ENCODE data around the gene EPS8L3.
"Not testable (repeated sequence)": the region's sequence is repeated elsewhere in the genome, so short reads cannot be mapped to it uniquely, and the experiment has no call there.

Gene EPS8L3

DNA sequence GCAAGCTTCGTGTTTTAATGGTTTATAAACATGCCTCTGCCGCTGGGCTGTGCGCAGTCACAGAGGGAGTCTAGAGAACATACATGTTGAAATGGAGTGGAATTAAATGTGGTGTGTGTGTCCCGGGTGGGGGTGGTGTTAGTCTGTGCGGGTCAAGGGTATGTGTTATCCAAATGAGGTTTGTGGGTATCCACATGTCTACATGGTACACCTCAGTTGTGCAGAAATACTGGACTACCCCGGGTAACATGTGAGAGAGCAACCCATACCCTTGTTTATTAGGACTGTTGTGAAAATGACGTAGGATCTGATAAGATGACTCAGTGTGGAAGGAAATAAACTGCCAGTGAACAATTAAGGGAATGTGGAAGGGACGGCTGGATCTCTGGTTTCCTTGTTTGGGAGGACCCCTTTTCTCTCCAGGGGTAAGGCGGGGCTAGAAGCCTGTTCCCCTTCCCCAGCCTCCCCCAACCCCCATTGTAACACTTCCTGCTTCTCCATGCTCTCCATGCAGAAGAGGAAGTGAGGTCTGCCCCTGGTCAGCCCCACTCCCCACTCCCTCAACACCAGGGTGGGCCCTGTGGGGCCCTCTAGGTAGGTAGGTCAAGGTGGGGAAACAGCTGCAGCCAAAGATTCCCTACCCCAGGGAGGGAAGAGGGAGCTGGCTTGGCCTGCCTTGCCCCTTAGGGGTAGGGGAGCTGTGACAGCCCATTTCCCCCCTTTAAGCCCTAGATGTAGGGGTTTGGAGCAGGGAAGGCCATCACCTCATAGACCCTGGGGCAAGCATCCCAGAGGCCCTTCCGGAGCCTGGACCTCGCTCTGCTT is 690 bp downstream of the EPS8L3 start:
- no peak for DNase-seq

DNA sequence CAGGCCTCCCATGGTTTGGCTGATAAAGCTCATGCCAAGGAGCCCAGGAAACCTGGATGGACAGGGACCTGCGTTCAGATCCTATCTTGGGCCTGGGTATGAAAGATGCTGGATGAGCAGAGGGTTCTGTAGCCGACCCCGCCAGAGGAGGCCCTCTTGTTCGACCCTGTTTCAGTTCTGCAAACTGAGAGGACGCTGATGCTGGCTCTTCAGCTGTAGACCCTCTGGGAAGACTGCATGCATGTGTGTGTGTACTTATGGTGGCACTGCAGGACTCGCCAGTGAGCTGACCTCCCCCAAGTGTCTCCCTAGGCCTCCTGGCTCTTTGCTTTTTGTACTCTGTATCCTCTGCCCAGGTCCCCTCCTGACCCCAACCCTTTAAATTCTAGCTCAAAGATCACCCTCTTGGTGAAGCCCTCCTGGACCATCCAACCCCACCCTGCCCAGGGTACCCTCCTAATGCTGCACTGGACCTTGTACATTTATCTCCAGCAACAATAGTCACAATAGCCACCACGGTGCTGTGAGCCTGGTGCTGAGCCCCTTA is 1.6 kb downstream of the EPS8L3 start:
- DNase-seq: no peak

DNA sequence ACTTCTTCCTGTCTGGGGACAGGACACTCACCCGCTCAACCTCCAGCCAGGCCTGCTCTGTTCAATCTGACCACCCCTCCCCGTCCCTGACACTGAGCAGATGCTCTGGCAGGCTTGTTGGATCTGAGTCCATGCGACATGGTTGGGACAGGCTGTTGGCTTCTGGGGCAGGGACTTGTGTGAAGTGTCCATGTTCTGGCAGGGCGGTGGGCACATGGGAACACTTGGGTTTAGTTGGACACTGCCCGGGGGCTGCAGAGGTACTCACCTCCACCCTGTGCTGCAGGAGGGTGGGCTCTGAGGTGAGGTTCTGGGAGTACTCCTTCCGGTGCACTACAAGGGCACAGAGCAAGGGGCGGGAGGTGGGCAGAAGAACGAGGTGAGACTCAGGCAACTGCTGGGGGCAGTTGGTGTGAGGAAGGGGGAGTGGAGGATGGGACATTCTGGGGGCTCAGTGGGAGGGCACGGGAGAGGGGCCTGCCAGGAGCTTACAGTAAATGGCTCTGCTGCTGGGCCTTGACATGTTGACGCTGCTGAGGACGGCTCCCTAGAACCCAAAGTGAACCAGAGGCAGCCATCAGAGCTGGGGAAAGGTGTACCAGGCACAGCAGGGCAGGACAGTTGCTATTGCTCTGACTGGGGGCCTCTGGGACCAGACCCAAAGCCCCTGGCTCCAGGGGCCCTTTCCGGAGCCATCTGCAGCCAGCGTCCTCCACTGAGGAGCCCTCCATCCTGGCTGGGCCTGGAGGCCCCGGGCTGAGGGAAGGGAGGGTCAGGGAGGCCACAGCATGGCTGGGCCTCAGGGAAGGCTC is 2.3 kb downstream of the EPS8L3 start:
- DNase-seq: no peak

DNA sequence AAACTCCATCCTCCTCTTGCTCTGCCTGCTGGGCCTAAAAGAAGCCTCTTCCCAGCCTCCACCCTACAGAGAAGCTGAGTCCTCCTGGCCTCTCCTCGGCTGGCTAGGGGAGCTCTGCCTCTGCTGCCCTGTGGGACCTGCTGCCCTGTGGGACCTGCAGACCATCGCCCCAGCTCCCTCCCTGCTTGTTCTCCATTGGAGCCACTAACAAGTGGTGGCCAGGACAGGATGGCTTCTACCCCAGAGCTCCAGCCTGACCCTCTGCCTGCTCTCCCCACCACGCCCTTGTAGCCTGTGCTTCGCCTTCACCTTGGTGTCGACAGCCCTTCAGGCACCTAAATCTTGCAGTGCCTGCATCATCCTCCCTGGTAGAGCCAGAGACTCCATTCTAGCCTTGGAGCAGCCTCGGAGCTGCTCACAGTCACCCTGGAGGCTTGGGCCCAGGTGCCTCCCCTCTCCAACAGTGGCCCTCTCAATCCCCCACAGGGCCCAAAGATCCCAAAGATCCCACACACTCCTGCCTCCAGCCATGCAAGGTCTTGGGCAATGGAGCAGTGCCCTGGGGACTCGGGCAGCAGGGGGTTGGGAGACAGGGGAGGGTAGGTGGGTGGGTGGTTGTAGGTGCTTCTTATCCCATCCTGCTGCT is 3.0 kb downstream of the EPS8L3 start:
- DNase-seq: no peak

DNA sequence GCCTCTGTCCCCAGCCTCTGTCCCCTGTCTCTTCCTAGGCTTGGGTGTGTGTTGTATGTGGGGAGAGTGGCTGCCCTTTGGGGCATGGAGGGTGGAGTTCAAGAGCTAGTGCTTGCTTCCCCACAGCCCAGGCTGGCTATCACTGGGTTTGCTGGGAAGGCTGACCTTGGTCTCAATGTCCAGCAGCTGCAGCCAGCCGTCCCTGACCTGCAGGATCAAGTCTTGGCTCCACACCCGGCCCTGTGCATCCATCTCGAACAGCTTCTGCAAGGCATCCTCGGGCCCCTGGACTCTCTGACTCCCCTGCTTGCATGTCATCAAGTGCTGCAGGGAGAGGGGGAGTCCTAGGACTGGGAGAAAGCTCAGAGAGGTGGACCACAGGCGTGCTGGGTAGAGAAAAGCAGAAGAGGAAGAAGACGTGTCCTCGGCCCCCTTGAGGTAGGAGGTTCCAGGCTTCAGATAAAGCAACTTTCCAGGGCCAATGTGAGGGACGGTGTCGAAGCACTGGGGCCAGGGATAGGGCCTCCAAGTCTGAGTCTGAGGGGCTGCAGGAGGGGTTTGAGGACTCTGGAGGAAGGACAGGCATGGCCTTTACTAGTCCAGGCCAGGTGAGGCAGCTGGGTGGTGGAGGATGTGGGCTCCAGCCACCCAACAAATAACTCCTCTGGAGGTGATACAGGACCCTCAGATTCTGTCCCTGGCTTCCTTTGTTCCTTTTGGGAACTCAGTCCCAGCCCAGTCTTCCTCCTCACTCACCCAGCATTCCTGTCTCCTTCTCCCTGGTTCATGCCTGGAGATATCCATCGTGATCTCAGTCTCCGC is 4.0 kb downstream of the EPS8L3 start:
- no peak for DNase-seq

- DNase-seq: no peak
Observed at GRCh38 chr1:109757936-109758786, 5.6 kb downstream of the EPS8L3 start.

GRCh38 chr1:109756848-109757521 is 6.7 kb downstream of the EPS8L3 start:
- DNase-seq: no peak

- DNase-seq: not testable (repeated sequence)
Observed at GRCh38 chr1:109756325-109756724, 7.4 kb downstream of the EPS8L3 start.

DNA sequence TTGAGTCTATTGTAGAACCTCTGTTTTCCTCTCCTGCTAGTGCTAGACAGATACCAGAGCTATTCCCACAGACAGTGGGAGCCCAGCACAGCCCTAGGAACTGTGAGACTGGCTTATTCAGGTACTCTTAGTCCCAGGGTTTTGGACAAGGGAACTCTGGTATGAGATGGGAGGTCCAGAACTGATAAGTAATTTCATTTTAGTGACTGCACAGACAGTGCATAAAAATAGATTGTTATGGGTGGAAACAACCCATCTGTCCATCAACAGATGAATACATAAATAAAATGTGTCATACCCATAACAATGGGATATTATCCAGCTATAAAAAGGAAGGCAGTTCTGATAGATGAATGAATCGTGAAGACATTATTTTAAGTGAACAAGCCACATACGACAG is 9.0 kb downstream of the EPS8L3 start:
- DNase-seq: no peak

GRCh38 chr1:109751531-109752260 is 12.0 kb downstream of the EPS8L3 start:
- DNase-seq: no peak

DNA sequence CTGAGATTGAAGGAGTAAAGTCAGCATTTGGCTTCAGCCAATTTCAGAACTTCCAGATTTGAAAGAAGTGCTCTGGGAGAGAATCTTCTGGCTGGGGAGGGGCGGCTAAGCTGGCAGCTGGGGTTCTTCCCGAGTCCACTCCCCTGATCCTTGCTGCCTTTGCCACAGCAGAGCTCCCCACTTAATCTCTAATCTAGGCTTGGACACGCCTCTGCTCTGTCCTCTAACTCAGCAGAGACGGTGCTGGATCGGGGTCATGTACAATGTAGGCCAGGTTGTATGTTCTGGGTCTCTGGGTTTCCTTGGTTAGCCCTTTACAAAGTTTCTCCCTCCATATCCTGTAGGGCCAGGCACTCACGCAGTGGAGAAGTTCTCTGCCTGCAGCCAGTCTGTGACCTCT is 12.8 kb downstream of the EPS8L3 start:
- no peak for DNase-seq

GRCh38 chr1:109750241-109750882 is 13.4 kb downstream of the EPS8L3 start:
- DNase-seq: no peak

GRCh38 chr1:109749221-109749620 is 14.5 kb downstream of the EPS8L3 start:
- no peak for DNase-seq

- not testable (repeated sequence) for DNase-seq
Observed at GRCh38 chr1:109748311-109748710, 15.4 kb downstream of the EPS8L3 start.

DNA sequence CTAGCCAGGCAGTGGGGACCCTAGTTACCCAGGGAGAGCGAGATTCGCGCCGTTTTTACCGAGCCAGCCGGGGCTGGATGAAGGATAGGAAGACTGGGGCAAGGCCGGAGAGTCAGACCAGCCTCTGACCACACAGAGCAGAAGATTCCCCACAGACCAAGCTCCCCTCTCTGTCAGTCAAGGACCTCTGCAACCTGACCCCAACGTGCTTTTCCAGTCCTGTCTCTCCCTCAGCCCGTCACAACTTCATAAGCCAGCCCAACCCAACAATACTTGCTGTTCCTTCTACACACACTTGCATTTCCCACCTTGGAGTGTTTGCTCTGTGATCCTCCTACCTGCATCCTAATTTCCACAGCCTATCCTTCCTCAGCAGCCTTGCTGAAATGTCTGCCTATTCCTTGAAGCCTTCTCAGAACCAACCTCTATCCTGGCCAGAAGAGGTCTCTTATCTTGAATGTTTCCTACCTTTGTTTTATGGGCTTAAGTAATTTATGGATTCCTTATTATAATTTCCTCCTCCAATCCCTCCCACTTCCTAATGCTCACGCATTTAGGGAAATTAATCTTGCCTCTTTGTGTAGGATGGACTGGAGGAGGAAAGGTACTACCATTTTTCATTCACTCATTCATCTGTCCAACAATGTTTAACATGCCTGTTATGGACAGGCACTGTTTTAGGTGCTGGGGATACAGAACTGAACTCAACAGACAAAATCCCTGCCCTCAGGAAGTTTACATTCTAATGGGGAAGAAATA is 22.9 kb downstream of the EPS8L3 start, which contains the start of gene GSTM3:
TSS of gene GSTM3 (minus strand) at position 424 of the 759 bp plus-strand sequence. CDS start 751 bp downstream, outside the sequence.
- no peak for DNase-seq

DNA sequence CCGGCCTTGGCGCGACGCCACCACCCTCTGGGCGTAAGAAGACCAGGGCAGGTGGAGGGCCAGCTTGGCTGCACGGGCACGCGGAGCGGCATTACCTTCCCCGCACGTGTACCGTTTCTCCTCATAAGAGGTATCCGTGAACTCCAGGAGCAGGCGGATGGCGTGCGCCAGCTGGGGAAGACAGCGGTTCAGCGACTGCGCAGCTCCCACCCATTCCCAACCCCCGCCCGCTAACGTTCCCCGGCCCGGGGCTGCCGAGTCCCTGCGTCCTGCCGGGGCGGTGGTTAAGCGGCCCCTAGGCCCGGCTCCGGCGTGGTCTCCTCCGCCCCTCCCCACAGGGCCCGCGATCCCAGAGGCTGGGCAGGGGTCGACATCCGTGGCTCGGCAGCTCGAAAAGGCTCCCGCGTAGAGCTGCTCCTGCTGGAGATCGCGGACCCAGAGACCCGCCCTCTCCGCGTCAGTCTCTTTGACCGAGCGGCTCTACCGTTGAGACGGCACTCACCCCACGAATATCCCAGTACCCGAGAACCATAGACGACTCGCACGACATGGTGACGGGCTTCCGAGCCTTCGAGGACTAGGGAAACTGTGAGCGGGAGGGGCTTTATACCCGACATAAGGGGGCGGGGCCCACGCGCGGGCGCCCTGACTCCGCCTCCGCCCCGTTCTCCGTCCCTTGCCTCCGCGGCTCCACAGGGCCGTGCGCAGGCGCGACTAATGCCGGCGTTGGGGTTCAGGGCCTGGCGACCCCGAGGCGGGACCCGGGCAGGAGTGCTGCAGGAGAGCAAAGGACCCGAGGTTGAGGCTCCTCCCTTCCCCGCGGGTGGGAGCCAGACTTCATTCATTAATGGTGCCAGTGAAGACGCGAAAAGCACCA is 23.7 kb downstream of the EPS8L3 start:
- DNase-seq: peak; percentile 70

DNA sequence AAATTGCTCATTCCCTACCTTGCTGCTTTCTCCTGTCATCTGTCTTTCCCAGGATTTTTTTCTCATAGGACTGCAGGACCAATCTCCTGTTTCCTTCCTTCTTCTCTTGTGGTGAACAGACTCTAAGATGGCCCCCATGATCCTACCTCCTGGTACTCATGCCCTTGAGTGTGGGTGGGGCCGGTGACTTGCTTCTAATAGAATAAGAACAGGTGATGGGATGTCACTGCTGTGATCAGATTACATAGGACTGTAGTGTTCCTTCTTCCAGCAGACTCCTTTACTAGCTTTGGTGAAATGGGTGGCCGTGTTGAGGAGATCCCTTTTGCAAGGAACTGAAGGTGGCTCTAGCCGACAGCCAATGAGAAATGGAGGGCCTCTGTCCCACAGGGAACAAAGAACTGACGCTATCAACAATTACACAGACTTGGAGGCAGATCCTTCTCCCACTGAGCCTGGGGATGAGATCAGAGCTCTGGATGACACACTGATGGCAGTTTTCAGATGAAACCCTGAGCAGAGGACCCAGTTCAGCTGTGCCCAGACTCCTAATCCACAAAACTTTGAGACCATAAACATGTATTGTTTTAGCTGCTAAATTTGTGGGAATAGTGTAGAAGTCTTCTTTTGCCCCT is 30.4 kb downstream of the EPS8L3 start:
- DNase-seq: no peak

All from activated effector memory CD4-positive, alpha-beta T cell treated with Interleukin-2 at 50 U/mL for 16 hours (primary cell).